ENCODE data around the gene OR14A2.
"Not testable (repeated sequence)": the region's sequence is repeated elsewhere in the genome, so short reads cannot be mapped to it uniquely, and the experiment has no call there.

OR14A2 gene

DNA sequence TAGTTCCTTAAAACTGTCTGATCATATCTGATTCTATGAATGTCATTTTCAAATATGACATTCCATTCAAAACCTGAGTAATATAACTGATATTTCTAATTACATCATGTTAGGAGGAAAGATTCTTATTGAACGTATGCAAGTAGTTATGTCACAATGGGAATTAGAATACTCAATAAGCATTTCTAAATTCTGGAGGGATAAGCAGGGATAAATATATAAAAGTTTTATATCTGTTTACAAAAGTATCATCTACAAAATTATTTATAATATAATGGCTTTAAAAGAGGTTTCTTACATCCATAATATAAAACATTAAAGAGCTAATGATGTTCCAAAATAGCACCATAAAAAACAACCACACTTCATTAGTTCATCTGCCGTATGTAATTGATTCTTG lies at the start of gene OR14A2:
OR14A2 (minus strand) TSS at position 101 of the 400 bp plus-strand sequence.
- in situ Hi-C loops (cut with HindIII; ENCODE audit: low pct_ligation_motif_present, low pct_unique_long_range_greater_than_20kb, low sequenced_read_pairs): no loop called here
- DNase-seq: no peak

DNA sequence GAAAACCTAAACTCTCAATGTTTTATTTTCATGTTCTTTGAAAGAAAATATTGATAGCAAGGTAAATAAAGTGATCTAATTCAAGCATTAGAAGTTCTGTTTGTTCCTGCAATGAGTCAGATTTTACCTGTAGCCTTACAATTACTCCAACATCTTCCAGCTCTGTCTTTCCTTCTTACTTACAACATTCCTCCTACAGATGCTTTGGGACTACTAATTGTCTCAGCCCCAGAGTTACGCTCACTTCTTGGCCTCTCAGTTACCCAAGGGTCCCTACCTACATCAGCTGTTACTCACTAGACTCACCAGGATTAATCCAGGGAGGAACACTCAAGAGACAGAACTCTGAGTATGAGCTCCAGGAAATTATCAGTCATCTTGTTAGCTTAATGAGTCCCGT lies 49.6 kb upstream of the OR14A2 start:
- in situ Hi-C loops (cut with HindIII; ENCODE audit: low pct_ligation_motif_present, low pct_unique_long_range_greater_than_20kb, low sequenced_read_pairs): no loop called here
- no peak for DNase-seq

DNA sequence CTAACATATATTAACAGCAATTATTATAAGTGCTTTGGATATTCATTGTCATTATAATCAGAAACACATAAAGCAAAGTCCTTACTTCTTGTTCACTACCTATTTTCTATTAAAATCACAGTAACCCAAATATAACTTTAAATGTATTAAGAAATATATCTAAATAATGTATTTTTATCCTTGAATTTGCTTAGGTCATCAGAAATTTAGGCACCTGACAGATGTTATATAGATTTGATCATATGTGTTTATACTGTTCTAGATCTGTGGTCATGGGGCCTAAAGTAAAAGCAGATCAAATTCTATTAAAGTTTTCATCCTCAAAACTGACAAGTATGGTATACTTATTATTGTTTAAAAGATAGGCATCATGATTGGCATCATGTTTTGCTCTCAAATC lies 21.7 kb upstream of the OR14A2 start:
- in situ Hi-C loops (cut with HindIII; ENCODE audit: low pct_ligation_motif_present, low pct_unique_long_range_greater_than_20kb, low sequenced_read_pairs): no loop called here
- no peak for DNase-seq

DNA sequence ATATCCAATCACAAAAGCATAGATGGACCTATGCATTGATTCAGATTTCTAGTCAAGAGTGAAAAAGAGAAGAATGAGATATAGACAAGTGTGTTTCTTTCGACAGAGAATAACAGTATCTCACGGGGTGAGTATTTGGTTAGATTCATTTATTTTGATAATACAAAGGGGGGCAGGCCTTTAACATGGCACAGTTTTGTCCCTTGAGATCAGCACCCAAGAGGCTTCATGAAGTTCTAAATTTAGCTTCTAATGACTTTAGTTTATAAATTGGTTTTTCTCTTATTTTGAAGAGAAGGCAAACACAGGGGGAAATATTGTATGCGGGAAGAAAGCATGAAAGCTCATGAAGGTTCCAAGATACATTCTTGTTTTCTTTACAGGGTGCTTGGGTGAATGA lies 12.5 kb upstream of the OR14A2 start, which contains the start of gene OR1C1:
OR1C1 (minus strand) TSS at position 101 of the 400 bp plus-strand sequence. CDS start 2,150 bp downstream, outside the sequence.
- in situ Hi-C loops (cut with HindIII; ENCODE audit: low pct_ligation_motif_present, low pct_unique_long_range_greater_than_20kb, low sequenced_read_pairs): no loop called here
- no peak for DNase-seq

DNA sequence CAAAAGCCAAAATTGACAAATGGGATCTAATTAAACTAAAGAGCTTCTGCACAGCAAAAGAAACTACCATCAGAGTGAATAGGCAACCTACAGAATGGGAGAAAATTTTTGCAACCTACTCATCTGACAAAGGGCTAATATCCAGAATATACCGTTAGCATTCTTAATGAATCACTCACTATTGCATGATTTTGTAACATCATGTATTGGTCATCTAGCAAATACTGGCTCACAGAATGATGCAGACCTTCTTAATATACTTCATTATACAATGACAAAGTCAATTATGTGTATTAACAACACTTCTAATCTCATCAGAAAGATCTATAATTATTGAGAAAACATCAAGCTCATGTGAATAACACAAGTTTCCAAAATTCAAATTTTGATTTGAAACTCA lies 6.4 kb upstream of the OR14A2 start:
- in situ Hi-C loops (cut with HindIII; ENCODE audit: low pct_ligation_motif_present, low pct_unique_long_range_greater_than_20kb, low sequenced_read_pairs); DNase-seq: not testable (repeated sequence)

DNA sequence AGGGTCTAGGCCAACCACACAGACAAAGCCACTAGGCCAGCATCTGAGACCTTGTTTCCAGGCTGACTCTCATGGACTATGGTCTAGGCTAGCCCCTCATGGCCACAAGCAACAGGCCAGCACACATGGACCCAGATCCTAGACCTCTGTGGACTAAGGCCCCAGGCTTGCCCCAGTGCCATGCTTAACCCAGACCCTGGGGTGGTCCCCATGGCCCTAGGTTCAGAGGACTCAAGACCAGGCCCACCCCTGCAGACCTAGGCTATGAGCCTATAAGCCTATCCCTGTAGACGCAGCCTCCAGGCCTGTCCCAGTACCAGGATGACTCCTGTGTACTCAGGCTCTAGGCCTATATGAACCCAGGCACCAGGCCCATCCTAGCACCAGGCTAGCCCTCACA lies 1.9 kb upstream of the OR14A2 start:
- DNase-seq: no peak
- in situ Hi-C loops (cut with HindIII; ENCODE audit: low pct_ligation_motif_present, low pct_unique_long_range_greater_than_20kb, low sequenced_read_pairs): no loop called here

DNA sequence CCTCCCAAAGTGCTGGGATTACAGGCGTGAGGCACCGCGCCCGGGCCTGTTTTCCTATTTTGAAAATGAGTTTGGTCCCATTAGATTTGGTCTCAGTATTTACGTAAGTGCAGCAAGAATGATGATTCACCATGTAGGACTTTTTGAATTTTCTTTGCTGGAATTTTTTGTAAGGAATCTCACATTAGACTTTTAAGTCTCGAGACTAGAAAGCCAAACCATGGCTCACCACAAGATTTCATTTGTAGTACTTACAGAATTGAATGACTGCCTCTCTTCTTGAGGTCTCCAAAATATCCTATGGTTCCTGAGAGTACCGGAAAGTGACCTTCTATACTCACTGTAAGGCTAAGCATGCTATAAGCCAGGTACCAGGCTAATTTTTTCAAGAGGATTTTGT lies 325 bp downstream of the OR14A2 start:
- in situ Hi-C loops (cut with HindIII; ENCODE audit: low pct_ligation_motif_present, low pct_unique_long_range_greater_than_20kb, low sequenced_read_pairs): no loop called here
- no peak for DNase-seq

DNA sequence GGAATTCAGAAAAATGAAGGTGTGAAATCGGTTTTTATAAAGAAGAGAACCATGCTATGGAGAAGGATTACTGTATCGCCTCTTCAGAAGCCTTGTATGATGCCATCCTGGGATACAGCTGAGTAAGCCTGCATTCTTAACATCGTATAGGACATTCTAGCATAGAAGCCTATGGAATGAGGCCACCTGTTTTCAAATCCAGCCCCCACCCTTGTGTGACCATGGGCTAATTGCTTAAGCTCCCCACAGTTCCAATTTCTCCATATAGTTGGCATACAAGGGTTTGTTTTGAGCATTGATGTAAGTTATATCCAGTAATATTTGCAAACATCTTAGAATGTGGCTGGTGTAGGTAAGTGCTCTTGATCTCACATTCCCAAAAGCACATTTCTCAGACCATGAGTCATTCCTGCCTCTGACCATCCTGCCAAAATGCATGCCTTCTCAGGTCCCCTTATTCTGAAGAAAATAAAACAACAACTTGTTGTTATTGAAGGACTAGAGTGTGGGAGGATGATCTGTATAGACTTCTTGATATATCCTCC lies 1.5 kb downstream of the OR14A2 start:
- no peak for DNase-seq
- in situ Hi-C loops (cut with HindIII; ENCODE audit: low pct_ligation_motif_present, low pct_unique_long_range_greater_than_20kb, low sequenced_read_pairs): no loop called here

DNA sequence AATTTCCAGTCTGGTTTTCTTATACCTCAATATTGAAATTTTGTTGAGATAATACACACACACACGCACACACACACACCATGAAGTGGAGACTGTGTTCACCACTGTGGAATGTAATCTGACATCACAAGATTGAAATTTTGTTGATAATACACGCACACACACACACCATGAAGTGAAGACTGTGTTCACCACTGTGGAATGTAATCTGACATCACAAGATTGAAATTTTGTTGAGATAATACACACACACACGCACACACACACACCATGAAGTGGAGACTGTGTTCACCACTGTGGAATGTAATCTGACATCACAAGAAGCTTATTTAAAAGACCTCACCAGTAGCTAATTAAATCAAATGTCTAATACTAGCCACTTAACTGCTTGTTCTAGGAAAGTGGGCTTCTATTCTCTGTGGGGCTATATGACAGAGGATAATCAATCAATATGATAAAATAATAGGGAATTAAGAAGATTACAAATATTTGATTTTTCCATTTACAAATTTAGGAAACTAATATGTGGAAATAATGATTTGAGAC lies 5.7 kb downstream of the OR14A2 start:
- in situ Hi-C loops (cut with HindIII; ENCODE audit: low pct_ligation_motif_present, low pct_unique_long_range_greater_than_20kb, low sequenced_read_pairs); DNase-seq: not testable (repeated sequence)

DNA sequence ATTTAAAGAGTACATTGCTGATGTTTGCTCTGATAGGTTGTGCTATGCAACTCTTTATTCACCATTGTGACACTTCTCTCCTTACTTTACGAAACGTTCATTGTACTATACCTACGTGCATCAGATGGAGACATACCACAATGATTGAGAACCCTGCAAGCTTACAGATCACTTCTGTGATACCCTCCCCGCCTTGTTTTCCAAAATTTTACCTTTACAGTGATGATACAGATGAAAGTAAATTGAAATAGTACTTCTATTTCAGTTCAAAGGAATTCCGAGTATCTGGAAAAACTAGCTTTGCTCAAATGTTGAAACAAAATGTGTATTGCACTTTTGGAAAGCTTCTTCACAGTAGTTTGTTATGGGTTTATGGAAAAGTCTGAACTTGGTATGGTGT lies 6.2 kb downstream of the OR14A2 start:
- in situ Hi-C loops (cut with HindIII; ENCODE audit: low pct_ligation_motif_present, low pct_unique_long_range_greater_than_20kb, low sequenced_read_pairs): no loop called here
- no peak for DNase-seq

DNA sequence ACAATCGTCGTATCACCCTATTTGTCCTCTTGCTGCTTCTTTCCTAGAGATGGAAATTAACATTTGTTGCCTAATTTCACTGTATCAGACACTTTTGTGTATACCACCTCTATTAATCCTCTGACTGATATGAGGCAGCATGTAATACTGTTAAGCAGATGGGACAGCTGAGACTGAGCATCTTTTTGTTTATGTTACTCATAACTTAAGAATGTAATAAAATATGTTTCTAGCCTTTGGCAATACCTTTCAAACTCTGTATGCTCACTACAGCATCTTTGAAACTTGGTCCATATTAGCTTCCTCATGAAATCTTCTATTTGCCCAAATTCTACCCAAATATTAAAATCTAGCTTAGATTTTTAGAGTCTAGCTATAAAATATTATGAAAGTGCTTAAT lies 7.2 kb downstream of the OR14A2 start:
- in situ Hi-C loops (cut with HindIII; ENCODE audit: low pct_ligation_motif_present, low pct_unique_long_range_greater_than_20kb, low sequenced_read_pairs): no loop called here

DNA sequence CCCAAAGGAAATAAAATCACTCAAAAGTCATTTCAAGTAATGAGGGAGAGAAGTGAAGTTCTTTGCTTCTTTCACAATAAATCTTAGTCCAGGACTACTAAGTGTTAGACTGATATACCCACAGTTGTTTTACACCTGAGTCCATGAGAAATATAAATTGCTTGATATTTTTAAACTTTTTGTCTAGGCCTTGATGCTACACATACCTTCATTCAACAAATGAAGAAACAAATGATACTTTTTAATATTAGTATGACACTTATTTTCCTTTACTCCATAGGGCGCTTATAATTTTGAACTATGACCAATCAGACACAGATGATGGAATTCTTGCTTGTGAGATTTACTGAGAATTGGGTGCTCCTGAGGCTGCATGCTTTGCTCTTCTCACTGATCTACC lies 9.6 kb downstream of the OR14A2 start, which contains the start of gene OR14K1:
OR14K1 (plus strand) TSS at position 301 of the 400 bp plus-strand sequence; CDS start at position 301, 0 bp downstream.
- in situ Hi-C loops (cut with HindIII; ENCODE audit: low pct_ligation_motif_present, low pct_unique_long_range_greater_than_20kb, low sequenced_read_pairs): no loop called here
- no peak for DNase-seq

More for the DNA sequence above, 7.2 kb downstream of the OR14A2 start:
- DNase-seq: no peak

DNA sequence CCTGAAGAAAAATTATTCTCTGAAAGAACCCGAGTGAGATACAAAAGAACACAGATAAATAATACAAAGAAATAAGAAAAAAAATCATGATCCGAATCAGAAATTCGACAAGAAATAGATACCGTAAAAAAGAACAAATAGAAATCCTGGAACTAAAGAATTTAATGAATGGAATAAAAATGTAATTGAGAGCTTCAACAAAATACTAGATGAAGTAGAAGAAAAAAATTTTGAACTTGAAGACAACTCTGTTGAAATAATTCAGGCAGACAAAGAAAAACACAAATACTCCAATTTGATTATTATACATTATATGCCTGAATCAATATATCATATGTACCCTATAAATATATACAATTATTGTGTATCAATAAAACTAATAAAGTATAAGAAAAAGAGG lies 26.7 kb downstream of the OR14A2 start:
- no peak for DNase-seq
- in situ Hi-C loops (cut with HindIII; ENCODE audit: low pct_ligation_motif_present, low pct_unique_long_range_greater_than_20kb, low sequenced_read_pairs): no loop called here

DNA sequence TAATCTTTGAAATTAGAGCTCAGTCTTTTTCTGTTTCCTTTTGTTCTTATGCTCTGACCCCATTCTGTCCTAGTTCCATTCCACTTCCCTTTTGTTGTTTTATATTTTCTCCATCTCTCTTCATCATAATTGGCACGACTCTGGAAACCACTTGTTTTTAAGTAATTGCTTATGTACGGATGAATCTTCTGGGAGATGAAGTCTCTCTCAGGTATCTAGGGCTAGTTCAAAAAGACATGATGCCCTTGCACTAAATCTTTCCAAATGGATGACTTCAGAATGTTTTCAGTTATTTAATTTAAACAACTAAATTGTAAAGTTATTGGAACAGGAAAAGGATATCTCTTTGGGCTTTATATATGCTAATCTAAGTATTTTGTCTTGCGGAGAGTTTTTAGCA lies 31.4 kb downstream of the OR14A2 start, which contains the start of gene OR6F1:
OR6F1 (minus strand) TSS at position 101 of the 400 bp plus-strand sequence. CDS start 3,891 bp downstream, outside the sequence.
- in situ Hi-C loops (cut with HindIII; ENCODE audit: low pct_ligation_motif_present, low pct_unique_long_range_greater_than_20kb, low sequenced_read_pairs): no loop called here

DNA sequence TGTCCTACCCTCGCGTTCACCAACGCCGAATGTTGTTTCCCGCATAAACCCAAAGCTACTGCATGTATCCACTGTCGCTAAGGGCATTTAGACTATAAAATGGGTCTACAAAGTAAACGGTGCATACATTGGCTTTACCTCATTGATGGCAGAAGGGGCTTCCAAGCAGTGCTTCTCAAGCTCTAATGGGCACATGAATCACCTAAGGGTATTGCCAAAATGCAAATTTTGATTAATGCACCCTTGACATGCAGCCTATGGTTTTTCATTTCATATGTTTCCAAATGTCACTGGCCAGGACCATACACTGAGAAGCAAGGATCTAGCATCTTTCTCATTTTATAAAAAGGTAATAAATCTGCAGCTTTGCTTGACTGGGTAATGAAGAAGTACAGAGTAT lies 34.2 kb downstream of the OR14A2 start:
- in situ Hi-C loops (cut with HindIII; ENCODE audit: low pct_ligation_motif_present, low pct_unique_long_range_greater_than_20kb, low sequenced_read_pairs): no loop called here
- no peak for DNase-seq

More for the DNA sequence above, 31.4 kb downstream of the OR14A2 start, which contains the start of gene OR6F1:
- DNase-seq: no peak

DNA sequence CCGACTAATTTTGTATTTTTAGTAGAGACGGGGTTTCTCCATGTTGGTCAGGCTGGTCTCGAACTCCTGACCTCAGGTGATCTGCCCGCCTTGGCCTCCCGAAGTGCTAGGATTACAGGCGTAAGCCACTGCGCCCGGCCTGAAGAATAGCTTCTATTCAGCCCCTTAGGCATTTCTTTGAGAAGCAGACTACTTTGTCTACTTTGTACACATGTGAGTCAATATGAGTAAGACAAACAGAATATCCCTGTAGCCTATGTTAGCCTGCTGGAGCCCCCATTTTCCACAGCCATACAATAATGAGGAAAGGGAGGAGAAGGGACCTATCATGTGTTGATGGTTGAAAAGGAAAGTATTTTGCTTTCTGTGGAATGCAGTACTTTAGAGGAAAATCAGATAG lies 37.3 kb downstream of the OR14A2 start:
- in situ Hi-C loops (cut with HindIII; ENCODE audit: low pct_ligation_motif_present, low pct_unique_long_range_greater_than_20kb, low sequenced_read_pairs); DNase-seq: not testable (repeated sequence)

DNA sequence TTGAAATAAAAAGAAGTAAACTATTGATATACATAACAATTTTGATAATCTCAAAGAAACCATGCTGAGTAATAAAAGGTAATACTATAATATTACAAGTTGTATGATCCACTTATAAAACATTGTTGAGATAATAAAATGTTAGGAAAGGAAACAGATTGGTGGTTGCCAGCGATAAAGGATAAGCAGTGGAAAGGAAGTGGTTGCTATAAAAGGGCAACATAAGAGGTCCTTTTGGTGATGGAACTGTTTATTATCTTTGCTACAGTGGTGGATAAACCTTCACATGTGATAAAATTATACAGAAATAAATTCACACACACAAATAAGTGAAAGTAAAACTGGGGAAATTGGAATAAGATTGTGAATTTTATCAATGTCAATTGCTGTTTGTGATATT lies 46.6 kb downstream of the OR14A2 start:
- in situ Hi-C loops (cut with HindIII; ENCODE audit: low pct_ligation_motif_present, low pct_unique_long_range_greater_than_20kb, low sequenced_read_pairs): no loop called here
- no peak for DNase-seq

DNA sequence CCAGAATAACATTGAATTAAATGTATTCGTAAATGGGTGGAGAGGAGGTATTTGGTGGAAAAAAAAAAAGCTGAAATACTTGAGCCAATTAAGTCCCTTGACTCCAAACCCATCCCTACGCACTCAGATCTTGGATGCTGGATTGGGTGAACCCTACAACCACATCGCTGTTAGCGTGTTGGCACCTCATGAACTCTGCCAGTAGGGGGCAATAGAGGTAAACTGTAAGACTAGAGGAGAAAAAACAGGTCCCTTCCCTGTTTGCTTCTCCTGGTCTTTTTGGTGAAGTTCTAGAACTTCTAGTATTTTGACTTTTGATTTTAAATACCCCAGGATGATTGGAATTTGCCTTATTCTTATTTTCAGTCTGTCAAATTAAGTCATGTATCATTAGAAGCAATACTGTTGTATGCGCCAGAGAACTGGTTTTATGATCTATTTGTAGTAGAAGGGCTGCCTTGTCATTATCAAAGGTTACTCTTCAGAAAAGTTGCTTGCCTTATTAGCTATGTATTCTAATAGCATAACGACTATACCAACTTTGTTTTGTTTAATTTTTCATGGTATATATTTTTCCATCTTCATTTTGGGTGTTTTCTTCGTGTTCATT lies 66.5 kb downstream of the OR14A2 start:
- in situ Hi-C loops (cut with HindIII; ENCODE audit: low pct_ligation_motif_present, low pct_unique_long_range_greater_than_20kb, low sequenced_read_pairs): no loop called here
- peak; percentile 65 for DNase-seq

DNA sequence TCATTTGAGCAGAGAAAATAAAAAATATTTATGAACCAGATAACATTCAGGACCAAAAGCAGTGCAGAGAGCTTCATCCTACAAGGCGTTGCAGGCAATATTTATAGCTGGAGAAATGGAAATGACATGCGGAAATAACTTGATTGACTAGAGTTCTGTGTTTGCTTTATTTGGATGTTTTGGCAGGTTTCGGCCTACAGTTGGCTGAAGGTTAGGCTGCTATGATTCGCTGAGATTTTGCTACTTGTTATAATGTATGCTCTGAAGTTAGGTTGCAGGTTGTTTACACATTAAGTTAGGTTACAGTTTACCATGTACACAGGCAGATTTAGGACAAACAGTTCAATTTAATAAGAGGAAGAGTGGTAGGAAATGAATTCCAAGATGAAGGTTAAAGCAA lies 67.8 kb downstream of the OR14A2 start:
- no peak for DNase-seq
- in situ Hi-C loops (cut with HindIII; ENCODE audit: low pct_ligation_motif_present, low pct_unique_long_range_greater_than_20kb, low sequenced_read_pairs): no loop called here

DNA sequence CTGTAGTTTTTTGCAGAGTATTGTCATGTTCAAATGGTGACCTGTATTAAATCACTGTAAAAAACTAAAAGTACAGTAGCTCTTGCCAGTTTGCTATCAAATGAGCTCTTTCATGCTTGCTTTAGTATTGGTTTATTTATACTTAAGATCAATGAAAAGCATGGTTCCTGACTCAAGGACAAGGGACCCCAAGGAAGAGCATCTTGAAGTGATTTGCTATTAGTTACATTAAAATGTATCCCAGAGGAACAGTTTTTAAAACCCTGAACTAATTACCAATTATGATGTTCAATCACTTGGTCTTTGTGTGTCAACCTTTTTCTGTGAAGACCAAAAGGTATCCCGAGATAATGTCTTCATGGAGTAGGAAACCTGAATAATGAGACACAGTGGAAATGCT lies 68.3 kb downstream of the OR14A2 start, which contains the start of gene OR13G1:
OR13G1 (minus strand) TSS at position 101 of the 400 bp plus-strand sequence. CDS start 6,698 bp downstream, outside the sequence.
- in situ Hi-C loops (cut with HindIII; ENCODE audit: low pct_ligation_motif_present, low pct_unique_long_range_greater_than_20kb, low sequenced_read_pairs): no loop called here
- no peak for DNase-seq
